Lung (tissue), 12 donors: ENCODE measurements around the gene STK32A. TPM values are rescaled to one million over a fixed set of nuclear protein-coding genes. Genes with fewer than 3 reads are reported as not detected.

Experiments
- ATAC-seq: fragments of 200-7000 bp; cut with Tn5 transposase; one replicate; pipeline ENCODE4 v1.9.1; 2020; ENCODE audit warnings: moderate number of reproducible peaks; ENCODE audit not compliant: insufficient read depth, low FRiP score
- DNase-seq, 3 donors: peaks; one replicate each; pipeline ENCODE4 v3.0.0-alpha.2; 2013 to 2017
- H3K27ac ChIP-seq, 2 donors: one replicate each; pipeline ENCODE4 v1.5.1; 2013; ENCODE audit warnings: mild to moderate bottlenecking in 2 of 2, moderate library complexity in 2 of 2, control low read depth in 1 of 2, inconsistent platforms in 1 of 2, low read depth in 1 of 2, low read length in 1 of 2
- H3K27me3 ChIP-seq, 3 donors: one replicate each; pipeline ENCODE4 v1.5.1; 2013; ENCODE audit warnings: low read length in 2 of 3; ENCODE audit not compliant: control insufficient read depth in 3 of 3, insufficient read depth in 3 of 3
- H3K36me3 ChIP-seq, 4 donors: one replicate each; pipeline ENCODE4 v1.5.1; 2013; ENCODE audit warnings: low read length in 4 of 4, mild to moderate bottlenecking in 1 of 4, moderate library complexity in 1 of 4; ENCODE audit not compliant: control insufficient read depth in 4 of 4, insufficient read depth in 4 of 4
- H3K4me1 ChIP-seq, 5 donors: one replicate each; pipeline ENCODE4 v1.5.1; 2013; ENCODE audit warnings: low read length in 5 of 5, mild to moderate bottlenecking in 2 of 5, moderate library complexity in 1 of 5; ENCODE audit not compliant: control insufficient read depth in 5 of 5, insufficient read depth in 5 of 5
- H3K4me3 ChIP-seq: one replicate; pipeline ENCODE4 v1.5.1; 2013; ENCODE audit warnings: mild to moderate bottlenecking, control low read depth, moderate library complexity
- H3K9ac ChIP-seq, 2 donors: one replicate each; pipeline ENCODE4 v1.5.1; 2013; ENCODE audit warnings: low read length in 2 of 2, control low read depth in 1 of 2; ENCODE audit not compliant: insufficient read depth in 1 of 2
- H3K9me3 ChIP-seq, 4 donors: one replicate each; pipeline ENCODE4 v1.5.1; 2013; ENCODE audit warnings: low read length in 3 of 4, mild to moderate bottlenecking in 1 of 4, moderate library complexity in 1 of 4; ENCODE audit not compliant: control insufficient read depth in 4 of 4, insufficient read depth in 3 of 4
- CTCF ChIP-seq: IDR thresholded peaks from 2 replicates; pipeline ENCODE4 v1.5.1; 2012; ENCODE audit warnings: mild to moderate bottlenecking; ENCODE audit errors: control extremely low read depth, extremely low read depth
- WGBS, 2 donors: extraction: QIAGEN DNeasy Blood & Tissue Kit; methylation state at CpG; one replicate each; pipeline ENCODE4 v1.1.7; 2013; 5-methylcytosine and 5-hydroxymethylcytosine counted together
- polyA plus RNA-seq, 2 donors: library from polyadenylated mRNA; stranded (reverse); fragments of 200-250 nt; gene quantifications; one replicate each; pipeline ENCODE4 v1.2.1, GENCODE V29; 2013
- total RNA-seq, 2 donors: library from RNA; depleted of rRNA in 1 of 2; stranded (reverse); fragments of >200 nt in 1 of 2; gene quantifications; one replicate each; pipeline ENCODE4 v1.2.1, GENCODE V29; 2014 to 2021
- donor health status: control.
- donor health status: control.
- donor health status: Bipolar disorder and iron deficiency.
- donor health status: healthy.
- donor health status: DM: yes; HTN: yes; CAD: no.

The STK32A gene
- total and polyA plus RNA-seq, 4 donors = 1.1 to 8.7 (median 4.6) TPM

- no peak for ATAC-seq
- peaks cover 0 to 2% (median 0%) of the 10 kb centered on the region in 4 donors for H3K9me3 ChIP-seq
- TF ChIP-seq CTCF = no peak
- peaks cover 0 to 23% (median 19%) of the 10 kb centered on the region in 4 donors for H3K36me3 ChIP-seq
- H3K27me3 ChIP-seq = no peaks in the 10 kb centered on the region
- no peak overlapping the region for H3K4me3 ChIP-seq
- peaks cover 0 to 4% (median 0%) of the 10 kb centered on the region in 5 donors for H3K4me1 ChIP-seq
- H3K27ac ChIP-seq = no peak overlapping the region
- 95 to 96% methylated on average over 9 of the region's 9 CpGs for WGBS, 2 donors
- no peak for DNase-seq
- H3K9ac ChIP-seq = no peak overlapping the region
Measured at GRCh38 chr5:147398860-147399259, 164.0 kb downstream of the STK32A start.

- H3K4me1 ChIP-seq = peaks cover 0 to 10% (median 6%) of the 10 kb centered on the region in 5 donors
- TF ChIP-seq CTCF = no peak
- WGBS, 2 donors = 86 to 90% methylated on average over 7 of the region's 7 CpGs
Measured at GRCh38 chr5:147400126-147400809, 165.4 kb downstream of the STK32A start.

GRCh38 chr5:147400881-147401280 lies 166.1 kb downstream of the STK32A start:
- peaks cover 0 to 12% (median 5%) of the 10 kb centered on the region in 5 donors for H3K4me1 ChIP-seq
- no peak for TF ChIP-seq CTCF
- H3K36me3 ChIP-seq = peaks cover 0 to 21% (median 19%) of the 10 kb centered on the region in 4 donors
- no peaks in the 10 kb centered on the region for H3K27me3 ChIP-seq
- ATAC-seq (no peak), DNase-seq (no peak)
- H3K9ac ChIP-seq = no peak overlapping the region
- no peak overlapping the region for H3K27ac ChIP-seq
- peaks cover 0 to 2% (median 0%) of the 10 kb centered on the region in 4 donors for H3K9me3 ChIP-seq
- no peak overlapping the region for H3K4me3 ChIP-seq

More at GRCh38 chr5:147400126-147400809, 165.4 kb downstream of the STK32A start:
- Histone ChIP-seq H3K4me3 (no peak overlapping the region), H3K27me3 (no peaks in the 10 kb centered on the region), H3K27ac (peak overlapping the region in 1 of 2 donors; percentile 39), H3K9ac (no peak overlapping the region), H3K36me3 (peaks cover 0 to 23% (median 19%) of the 10 kb centered on the region in 4 donors), H3K9me3 (peaks cover 0 to 2% (median 0%) of the 10 kb centered on the region in 4 donors)
- DNase-seq (no peak), ATAC-seq (no peak)
